Uterus (tissue), 4 donors: ENCODE data around the gene ORMDL3. TPM values are rescaled to one million over a fixed set of nuclear protein-coding genes. Genes with fewer than 3 reads are reported as not detected.

Experiments used
- DNase-seq, 2 donors: peaks; one replicate each; pipeline ENCODE4 v3.0.0-alpha.2; 2019 to 2020
- H3K27ac ChIP-seq, 2 donors: fragments of 200-600 bp; sonication (generic); 1 replicate in 1 of 2; 2 replicates in 1 of 2; pipeline ENCODE4 v1.5.1; 2016 to 2018
- H3K27me3 ChIP-seq, 2 donors: fragments of 200-600 bp; sonication (generic); one replicate each; pipeline ENCODE4 v1.5.1; 2018 to 2019; ENCODE audit warnings: control low read depth in 1 of 2
- H3K36me3 ChIP-seq, 2 donors: fragments of 200-600 bp; sonication (generic); one replicate each; pipeline ENCODE4 v1.5.1; 2019; ENCODE audit warnings: control low read depth in 1 of 2
- H3K4me1 ChIP-seq, 2 donors: fragments of 200-600 bp; sonication (generic); one replicate each; pipeline ENCODE4 v1.5.1; 2018 to 2019; ENCODE audit warnings: control low read depth in 1 of 2
- H3K4me3 ChIP-seq, 2 donors: fragments of 200-600 bp; sonication (generic); 1 replicate in 1 of 2; 2 replicates in 1 of 2; pipeline ENCODE4 v1.5.1; 2018 to 2019; ENCODE audit warnings: mild to moderate bottlenecking in 1 of 2
- H3K9me3 ChIP-seq, 2 donors: fragments of 200-600 bp; sonication (generic); one replicate each; pipeline ENCODE4 v1.5.1; 2019; ENCODE audit warnings: control low read depth in 1 of 2
- POLR2A ChIP-seq, 2 donors: fragments of 450-650 bp; IDR thresholded peaks; one replicate each; pipeline ENCODE4 v1.6.1; 2016; ENCODE audit warnings: antibody characterized with exemption in 2 of 2, mild to moderate bottlenecking in 1 of 2, moderate library complexity in 1 of 2
- intact Hi-C: fragments of 100-400 bp; cut with DNase I; formaldehyde crosslinking; loops from one replicate; pipeline ENCODE4 v1.15.1; 2023; ENCODE audit warnings: low total_unique reads
- total RNA-seq, 4 donors: library from RNA; depleted of rRNA in 3 of 4; stranded (reverse); fragments of >200 nt in 3 of 4; gene quantifications; one replicate each; pipeline versions ENCODE4 v1.1.0 to v1.2.4, GENCODE V29; 2014 to 2023
- TF ChIP-seq, protein P1 (sequence below), 4 experiments: fragments of 200-600 bp in 2 of 4; fragments of 450-650 bp in 2 of 4; sonication (generic) in 2 of 4; IDR thresholded peaks; one replicate each; pipeline ENCODE4 v1.5.1; 2016 to 2019; ENCODE audit warnings: antibody characterized with exemption in 4 of 4, mild to moderate bottlenecking in 2 of 4, moderate library complexity in 1 of 4
- donor health status: DM: yes; HTN: yes; CAD: no.

The ORMDL3 gene
- total RNA-seq, 4 donors from 2014 or later, result 15.9 to 71.5 (median 42.9) TPM

- DNase-seq, result peak; percentile 57 to 65
- no peaks in the 10 kb centered on the region for H3K36me3 ChIP-seq
- intact Hi-C loops, result no loop called here
- H3K4me1 ChIP-seq, result peaks cover 7 to 13% of the 10 kb centered on the region in 2 donors
- H3K4me3 ChIP-seq, result peak overlapping the region; percentile 75 to 76
- no peaks in the 10 kb centered on the region for H3K27me3 ChIP-seq
- H3K27ac ChIP-seq, result peak overlapping the region; percentile 88 to 93
- no peak for TF ChIP-seq POLR2A (IDR thresholded peaks at IDR 0.05)
- TF ChIP-seq, protein P1, sequence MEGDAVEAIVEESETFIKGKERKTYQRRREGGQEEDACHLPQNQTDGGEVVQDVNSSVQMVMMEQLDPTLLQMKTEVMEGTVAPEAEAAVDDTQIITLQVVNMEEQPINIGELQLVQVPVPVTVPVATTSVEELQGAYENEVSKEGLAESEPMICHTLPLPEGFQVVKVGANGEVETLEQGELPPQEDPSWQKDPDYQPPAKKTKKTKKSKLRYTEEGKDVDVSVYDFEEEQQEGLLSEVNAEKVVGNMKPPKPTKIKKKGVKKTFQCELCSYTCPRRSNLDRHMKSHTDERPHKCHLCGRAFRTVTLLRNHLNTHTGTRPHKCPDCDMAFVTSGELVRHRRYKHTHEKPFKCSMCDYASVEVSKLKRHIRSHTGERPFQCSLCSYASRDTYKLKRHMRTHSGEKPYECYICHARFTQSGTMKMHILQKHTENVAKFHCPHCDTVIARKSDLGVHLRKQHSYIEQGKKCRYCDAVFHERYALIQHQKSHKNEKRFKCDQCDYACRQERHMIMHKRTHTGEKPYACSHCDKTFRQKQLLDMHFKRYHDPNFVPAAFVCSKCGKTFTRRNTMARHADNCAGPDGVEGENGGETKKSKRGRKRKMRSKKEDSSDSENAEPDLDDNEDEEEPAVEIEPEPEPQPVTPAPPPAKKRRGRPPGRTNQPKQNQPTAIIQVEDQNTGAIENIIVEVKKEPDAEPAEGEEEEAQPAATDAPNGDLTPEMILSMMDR (IDR thresholded peaks at IDR 0.05), result peak in 1 of 4 experiments; percentile 11
- no peaks in the 10 kb centered on the region for H3K9me3 ChIP-seq
Measured at GRCh38 chr17:39927929-39928857, 792 bp upstream of the ORMDL3 start.

DNA sequence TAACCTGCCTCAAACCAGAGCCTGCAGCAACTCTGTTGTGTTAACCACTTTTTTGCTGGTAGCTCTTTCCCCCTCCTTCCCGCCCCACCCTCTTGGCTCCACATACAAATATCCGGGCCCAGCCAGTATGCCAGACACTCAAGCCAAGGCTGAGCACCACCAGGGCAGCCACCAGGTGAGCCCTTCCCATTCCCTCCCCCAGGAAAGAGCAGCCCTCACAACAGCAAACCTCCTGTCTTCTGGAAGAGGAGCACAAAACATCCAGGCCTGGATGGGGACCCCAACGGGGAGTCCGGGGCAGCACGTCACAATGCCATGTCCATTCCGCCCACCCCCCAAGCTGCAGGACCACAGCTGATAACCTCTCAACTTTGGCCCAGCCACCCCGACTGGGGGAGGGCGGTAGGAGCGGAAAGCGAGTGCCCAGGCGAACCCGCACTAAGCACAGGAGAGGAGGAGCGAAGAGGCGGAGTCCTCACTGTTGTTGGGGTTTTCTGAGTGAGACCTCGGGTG is 757 bp downstream of the ORMDL3 start:
- Histone ChIP-seq H3K27me3 (no peaks in the 10 kb centered on the region), H3K36me3 (no peaks in the 10 kb centered on the region), H3K9me3 (no peaks in the 10 kb centered on the region), H3K4me3 (peak overlapping the region; percentile 75 to 76), H3K27ac (peak overlapping the region; percentile 66 to 88), H3K4me1 (peaks cover 7 to 13% of the 10 kb centered on the region in 2 donors)
- no peak for TF ChIP-seq POLR2A (IDR thresholded peaks at IDR 0.05)
- TF ChIP-seq, protein P1 (IDR thresholded peaks at IDR 0.05), result no peak
- peak; percentile 32 to 53 for DNase-seq
- intact Hi-C loops, result no loop called here

DNA sequence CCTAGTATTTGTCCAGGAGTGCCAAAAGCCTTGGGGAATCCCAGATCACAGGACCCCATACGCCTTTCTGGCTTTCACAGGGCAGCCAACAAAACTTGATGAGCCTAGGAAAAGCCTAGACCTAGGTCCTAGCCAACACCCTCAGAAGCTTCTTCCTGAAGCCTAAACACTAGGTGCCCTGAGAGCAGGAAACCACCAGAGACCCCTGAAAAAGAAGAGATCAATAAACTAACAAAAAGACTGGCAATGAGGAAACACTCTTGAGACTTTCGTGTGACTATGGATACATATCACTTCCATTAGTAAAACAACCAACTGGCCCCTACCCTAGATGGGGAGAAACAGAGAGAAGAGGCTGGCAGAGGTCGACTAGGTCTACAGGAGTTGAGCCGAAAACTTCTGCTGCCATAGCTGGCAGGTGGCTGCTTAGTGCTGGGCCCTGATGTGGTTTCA is 1.2 kb downstream of the ORMDL3 start:
- Histone ChIP-seq H3K27me3 (no peaks in the 10 kb centered on the region), H3K4me1 (peaks cover 7 to 13% of the 10 kb centered on the region in 2 donors), H3K4me3 (peak overlapping the region in 1 of 2 donors; percentile 76), H3K36me3 (no peaks in the 10 kb centered on the region), H3K27ac (no peak overlapping the region), H3K9me3 (no peaks in the 10 kb centered on the region)
- no peak for DNase-seq
- intact Hi-C loops, result no loop called here
- TF ChIP-seq POLR2A (IDR thresholded peaks at IDR 0.05), result no peak
- TF ChIP-seq, protein P1 (IDR thresholded peaks at IDR 0.05), result no peak

GRCh38 chr17:39925282-39926134 is 1.9 kb downstream of the ORMDL3 start:
- TF ChIP-seq POLR2A (IDR thresholded peaks at IDR 0.05), result no peak
- TF ChIP-seq, protein P1 (IDR thresholded peaks at IDR 0.05), result no peak
- no peak for DNase-seq
- no peaks in the 10 kb centered on the region for H3K9me3 ChIP-seq
- no peaks in the 10 kb centered on the region for H3K36me3 ChIP-seq
- H3K4me3 ChIP-seq, result no peak overlapping the region
- no peaks in the 10 kb centered on the region for H3K27me3 ChIP-seq
- intact Hi-C loops, result no loop called here
- H3K27ac ChIP-seq, result no peak overlapping the region
- peaks cover 7 to 13% of the 10 kb centered on the region in 2 donors for H3K4me1 ChIP-seq
